Measurements from ENCODE around the gene DPYD.

Gene DPYD

GRCh38 chr1:97630281-97630680 is 290.6 kb downstream of the DPYD start:
- H3K36me3 ChIP-seq (ENCODE audit: control insufficient read depth, insufficient read depth, low read length): no peaks in the 10 kb centered on the region
- no peaks in the 10 kb centered on the region for H3K4me1 ChIP-seq (ENCODE audit: control insufficient read depth, insufficient read depth, low read length)
- no peaks in the 10 kb centered on the region for H3K9me3 ChIP-seq (ENCODE audit: control insufficient read depth, insufficient read depth, low read depth, low read length)
- no peaks in the 10 kb centered on the region for H3K27me3 ChIP-seq (ENCODE audit: control insufficient read depth, insufficient read depth, low read length)
- no peak overlapping the region for H3K4me3 ChIP-seq (ENCODE audit: low read depth, low read length)
- H3K27ac ChIP-seq (ENCODE audit: low read depth, low read length): no peak overlapping the region
- no peak overlapping the region for H3K9ac ChIP-seq (ENCODE audit: low read length)

- Histone ChIP-seq H3K4me3 (ENCODE audit: low read depth, low read length) (no peak overlapping the region), H3K27ac (ENCODE audit: low read depth, low read length) (no peak overlapping the region), H3K36me3 (ENCODE audit: control insufficient read depth, insufficient read depth, low read length) (no peaks in the 10 kb centered on the region), H3K4me1 (ENCODE audit: control insufficient read depth, insufficient read depth, low read length) (peaks cover 5% of the 10 kb centered on the region; the same call in 1 of the 2 replicates), H3K27me3 (ENCODE audit: control insufficient read depth, insufficient read depth, low read length) (no peaks in the 10 kb centered on the region), H3K9me3 (ENCODE audit: control insufficient read depth, insufficient read depth, low read depth, low read length) (no peaks in the 10 kb centered on the region), H3K9ac (ENCODE audit: low read length) (no peak overlapping the region)
These were observed 297.6 kb downstream of the DPYD start for GRCh38 chr1:97623220-97623619.

GRCh38 chr1:97621955-97622354 is 298.9 kb downstream of the DPYD start:
- H3K36me3 ChIP-seq (ENCODE audit: control insufficient read depth, insufficient read depth, low read length): no peaks in the 10 kb centered on the region
- no peak overlapping the region for H3K4me3 ChIP-seq (ENCODE audit: low read depth, low read length)
- no peaks in the 10 kb centered on the region for H3K9me3 ChIP-seq (ENCODE audit: control insufficient read depth, insufficient read depth, low read depth, low read length)
- no peak overlapping the region for H3K27ac ChIP-seq (ENCODE audit: low read depth, low read length)
- H3K9ac ChIP-seq (ENCODE audit: low read length): no peak overlapping the region
- no peaks in the 10 kb centered on the region for H3K27me3 ChIP-seq (ENCODE audit: control insufficient read depth, insufficient read depth, low read length)
- H3K4me1 ChIP-seq (ENCODE audit: control insufficient read depth, insufficient read depth, low read length): peaks cover 5% of the 10 kb centered on the region; the same call in 1 of the 2 replicates

- Histone ChIP-seq H3K4me3 (ENCODE audit: low read depth, low read length) (no peak overlapping the region), H3K27me3 (ENCODE audit: control insufficient read depth, insufficient read depth, low read length) (no peaks in the 10 kb centered on the region), H3K9me3 (ENCODE audit: control insufficient read depth, insufficient read depth, low read depth, low read length) (no peaks in the 10 kb centered on the region), H3K4me1 (ENCODE audit: control insufficient read depth, insufficient read depth, low read length) (peaks cover 5% of the 10 kb centered on the region; the same call in 1 of the 2 replicates), H3K9ac (ENCODE audit: low read length) (no peak overlapping the region), H3K36me3 (ENCODE audit: control insufficient read depth, insufficient read depth, low read length) (no peaks in the 10 kb centered on the region), H3K27ac (ENCODE audit: low read depth, low read length) (no peak overlapping the region)
These were observed 301.1 kb downstream of the DPYD start for GRCh38 chr1:97619706-97620105.

- H3K27ac ChIP-seq (ENCODE audit: low read depth, low read length): no peak overlapping the region
- H3K9me3 ChIP-seq (ENCODE audit: control insufficient read depth, insufficient read depth, low read depth, low read length): no peaks in the 10 kb centered on the region
- H3K4me3 ChIP-seq (ENCODE audit: low read depth, low read length): no peak overlapping the region
- no peak overlapping the region for H3K9ac ChIP-seq (ENCODE audit: low read length)
- no peaks in the 10 kb centered on the region for H3K27me3 ChIP-seq (ENCODE audit: control insufficient read depth, insufficient read depth, low read length)
- H3K4me1 ChIP-seq (ENCODE audit: control insufficient read depth, insufficient read depth, low read length): no peaks in the 10 kb centered on the region
- H3K36me3 ChIP-seq (ENCODE audit: control insufficient read depth, insufficient read depth, low read length): no peaks in the 10 kb centered on the region
These were observed 310.1 kb downstream of the DPYD start for GRCh38 chr1:97610748-97611147.

GRCh38 chr1:97610102-97610501 is 310.7 kb downstream of the DPYD start:
- H3K27me3 ChIP-seq (ENCODE audit: control insufficient read depth, insufficient read depth, low read length): no peaks in the 10 kb centered on the region
- no peak overlapping the region for H3K27ac ChIP-seq (ENCODE audit: low read depth, low read length)
- no peaks in the 10 kb centered on the region for H3K36me3 ChIP-seq (ENCODE audit: control insufficient read depth, insufficient read depth, low read length)
- H3K4me3 ChIP-seq (ENCODE audit: low read depth, low read length): no peak overlapping the region
- H3K9ac ChIP-seq (ENCODE audit: low read length): no peak overlapping the region
- no peaks in the 10 kb centered on the region for H3K9me3 ChIP-seq (ENCODE audit: control insufficient read depth, insufficient read depth, low read depth, low read length)
- H3K4me1 ChIP-seq (ENCODE audit: control insufficient read depth, insufficient read depth, low read length): no peaks in the 10 kb centered on the region

GRCh38 chr1:97608272-97608671 is 312.6 kb downstream of the DPYD start:
- H3K27me3 ChIP-seq (ENCODE audit: control insufficient read depth, insufficient read depth, low read length): no peaks in the 10 kb centered on the region
- H3K4me1 ChIP-seq (ENCODE audit: control insufficient read depth, insufficient read depth, low read length): no peaks in the 10 kb centered on the region
- H3K27ac ChIP-seq (ENCODE audit: low read depth, low read length): no peak overlapping the region
- no peak overlapping the region for H3K9ac ChIP-seq (ENCODE audit: low read length)
- no peak overlapping the region for H3K4me3 ChIP-seq (ENCODE audit: low read depth, low read length)
- H3K36me3 ChIP-seq (ENCODE audit: control insufficient read depth, insufficient read depth, low read length): no peaks in the 10 kb centered on the region
- no peaks in the 10 kb centered on the region for H3K9me3 ChIP-seq (ENCODE audit: control insufficient read depth, insufficient read depth, low read depth, low read length)

GRCh38 chr1:97603776-97604175 is 317.1 kb downstream of the DPYD start:
- Histone ChIP-seq H3K36me3 (ENCODE audit: control insufficient read depth, insufficient read depth, low read length) (no peaks in the 10 kb centered on the region), H3K9me3 (ENCODE audit: control insufficient read depth, insufficient read depth, low read depth, low read length) (no peaks in the 10 kb centered on the region), H3K27ac (ENCODE audit: low read depth, low read length) (no peak overlapping the region), H3K9ac (ENCODE audit: low read length) (no peak overlapping the region), H3K4me1 (ENCODE audit: control insufficient read depth, insufficient read depth, low read length) (no peaks in the 10 kb centered on the region), H3K4me3 (ENCODE audit: low read depth, low read length) (no peak overlapping the region), H3K27me3 (ENCODE audit: control insufficient read depth, insufficient read depth, low read length) (no peaks in the 10 kb centered on the region)

- Histone ChIP-seq H3K27me3 (ENCODE audit: control insufficient read depth, insufficient read depth, low read length) (no peaks in the 10 kb centered on the region), H3K4me3 (ENCODE audit: low read depth, low read length) (no peak overlapping the region), H3K9me3 (ENCODE audit: control insufficient read depth, insufficient read depth, low read depth, low read length) (no peaks in the 10 kb centered on the region), H3K9ac (ENCODE audit: low read length) (no peak overlapping the region), H3K4me1 (ENCODE audit: control insufficient read depth, insufficient read depth, low read length) (no peaks in the 10 kb centered on the region), H3K27ac (ENCODE audit: low read depth, low read length) (no peak overlapping the region), H3K36me3 (ENCODE audit: control insufficient read depth, insufficient read depth, low read length) (no peaks in the 10 kb centered on the region)
These were observed 317.6 kb downstream of the DPYD start for GRCh38 chr1:97603218-97603617.

GRCh38 chr1:97599447-97599846 is 321.4 kb downstream of the DPYD start:
- Histone ChIP-seq H3K36me3 (ENCODE audit: control insufficient read depth, insufficient read depth, low read length) (no peaks in the 10 kb centered on the region), H3K4me3 (ENCODE audit: low read depth, low read length) (no peak overlapping the region), H3K9ac (ENCODE audit: low read length) (no peak overlapping the region), H3K27me3 (ENCODE audit: control insufficient read depth, insufficient read depth, low read length) (no peaks in the 10 kb centered on the region), H3K27ac (ENCODE audit: low read depth, low read length) (no peak overlapping the region), H3K9me3 (ENCODE audit: control insufficient read depth, insufficient read depth, low read depth, low read length) (no peaks in the 10 kb centered on the region), H3K4me1 (ENCODE audit: control insufficient read depth, insufficient read depth, low read length) (no peaks in the 10 kb centered on the region)

GRCh38 chr1:97593192-97593591 is 327.6 kb downstream of the DPYD start:
- Histone ChIP-seq H3K27me3 (ENCODE audit: control insufficient read depth, insufficient read depth, low read length) (no peaks in the 10 kb centered on the region), H3K4me1 (ENCODE audit: control insufficient read depth, insufficient read depth, low read length) (no peaks in the 10 kb centered on the region), H3K9me3 (ENCODE audit: control insufficient read depth, insufficient read depth, low read depth, low read length) (no peaks in the 10 kb centered on the region), H3K27ac (ENCODE audit: low read depth, low read length) (no peak overlapping the region), H3K36me3 (ENCODE audit: control insufficient read depth, insufficient read depth, low read length) (no peaks in the 10 kb centered on the region), H3K4me3 (ENCODE audit: low read depth, low read length) (no peak overlapping the region), H3K9ac (ENCODE audit: low read length) (no peak overlapping the region)

GRCh38 chr1:97588772-97589171 is 332.1 kb downstream of the DPYD start:
- no peaks in the 10 kb centered on the region for H3K9me3 ChIP-seq (ENCODE audit: control insufficient read depth, insufficient read depth, low read depth, low read length)
- H3K27ac ChIP-seq (ENCODE audit: low read depth, low read length): no peak overlapping the region
- no peak overlapping the region for H3K9ac ChIP-seq (ENCODE audit: low read length)
- no peaks in the 10 kb centered on the region for H3K27me3 ChIP-seq (ENCODE audit: control insufficient read depth, insufficient read depth, low read length)
- H3K36me3 ChIP-seq (ENCODE audit: control insufficient read depth, insufficient read depth, low read length): no peaks in the 10 kb centered on the region
- H3K4me3 ChIP-seq (ENCODE audit: low read depth, low read length): no peak overlapping the region
- no peaks in the 10 kb centered on the region for H3K4me1 ChIP-seq (ENCODE audit: control insufficient read depth, insufficient read depth, low read length)
